Esophagus squamous epithelium (tissue), 4 donors: ENCODE data around the gene NRXN3.

Source experiments
- POLR2A ChIP-seq, 4 donors: fragments of 450-650 bp; IDR thresholded peaks; one replicate each; pipeline ENCODE4 v1.6.1; 2017; ENCODE audit warnings: antibody characterized with exemption in 4 of 4, mild to moderate bottlenecking in 4 of 4, moderate library complexity in 3 of 4
- TF ChIP-seq, protein P1 (sequence below), 6 experiments: fragments of 450-650 bp in 4 of 6; fragments of 200-600 bp in 2 of 6; sonication (generic) in 2 of 6; IDR thresholded peaks; one replicate each; pipeline ENCODE4 v1.5.1; 2016 to 2019; ENCODE audit warnings: antibody characterized with exemption in 6 of 6, mild to moderate bottlenecking in 4 of 6, moderate library complexity in 4 of 6

DNA sequence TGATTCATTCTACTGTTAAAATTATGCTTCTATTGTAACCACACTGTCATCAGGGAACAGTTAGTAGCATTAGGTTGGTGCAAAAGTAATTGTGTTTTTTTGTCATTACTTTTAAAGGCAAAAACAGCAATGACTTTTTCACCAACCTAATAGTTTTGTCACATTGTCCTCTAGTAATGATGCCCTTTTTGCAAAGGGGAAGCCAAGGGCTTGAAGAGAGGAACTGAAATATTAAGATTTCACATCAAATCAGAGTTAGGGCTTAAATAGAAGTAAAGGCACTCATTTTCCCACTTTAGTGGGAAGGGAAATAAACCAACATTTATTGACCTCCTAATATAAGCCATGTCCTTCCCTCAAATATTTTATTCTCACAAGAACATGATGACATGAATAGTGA lies 273.7 kb downstream of the NRXN3 start:
- TF ChIP-seq, protein P1, sequence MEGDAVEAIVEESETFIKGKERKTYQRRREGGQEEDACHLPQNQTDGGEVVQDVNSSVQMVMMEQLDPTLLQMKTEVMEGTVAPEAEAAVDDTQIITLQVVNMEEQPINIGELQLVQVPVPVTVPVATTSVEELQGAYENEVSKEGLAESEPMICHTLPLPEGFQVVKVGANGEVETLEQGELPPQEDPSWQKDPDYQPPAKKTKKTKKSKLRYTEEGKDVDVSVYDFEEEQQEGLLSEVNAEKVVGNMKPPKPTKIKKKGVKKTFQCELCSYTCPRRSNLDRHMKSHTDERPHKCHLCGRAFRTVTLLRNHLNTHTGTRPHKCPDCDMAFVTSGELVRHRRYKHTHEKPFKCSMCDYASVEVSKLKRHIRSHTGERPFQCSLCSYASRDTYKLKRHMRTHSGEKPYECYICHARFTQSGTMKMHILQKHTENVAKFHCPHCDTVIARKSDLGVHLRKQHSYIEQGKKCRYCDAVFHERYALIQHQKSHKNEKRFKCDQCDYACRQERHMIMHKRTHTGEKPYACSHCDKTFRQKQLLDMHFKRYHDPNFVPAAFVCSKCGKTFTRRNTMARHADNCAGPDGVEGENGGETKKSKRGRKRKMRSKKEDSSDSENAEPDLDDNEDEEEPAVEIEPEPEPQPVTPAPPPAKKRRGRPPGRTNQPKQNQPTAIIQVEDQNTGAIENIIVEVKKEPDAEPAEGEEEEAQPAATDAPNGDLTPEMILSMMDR (IDR thresholded peaks at IDR 0.05), result no peak
- no peak for TF ChIP-seq POLR2A (IDR thresholded peaks at IDR 0.05)
